ENCODE measurements around the gene KIF1A.

KIF1A gene

DNA sequence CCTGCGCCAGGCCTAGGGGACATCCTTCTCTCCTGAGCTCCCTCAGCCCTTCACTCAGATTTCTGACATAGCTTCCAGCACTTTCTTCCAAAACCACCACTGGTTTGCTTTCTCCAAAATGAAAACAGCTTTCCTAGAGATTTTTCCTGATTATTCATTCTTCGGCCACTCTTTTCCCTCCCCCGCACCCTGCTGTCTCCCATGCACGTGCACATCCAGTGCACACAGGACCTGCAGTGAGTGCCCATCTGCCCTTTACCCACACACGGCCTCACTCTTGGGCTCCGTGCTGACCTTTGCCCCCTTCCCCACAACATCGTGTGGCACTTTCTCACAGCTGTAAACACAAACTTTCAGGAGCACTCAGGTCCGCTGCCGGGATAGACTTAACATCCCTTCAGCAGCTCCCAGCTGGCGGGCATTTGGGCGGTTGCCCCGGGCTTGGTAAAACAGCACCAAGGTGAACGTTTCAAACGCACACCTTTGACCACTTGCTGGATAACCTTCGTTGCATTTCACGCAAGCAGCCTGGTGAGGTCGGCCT is 25.8 kb downstream of the KIF1A start:
- Histone ChIP-seq H3K4me3 (no peak overlapping the region), H3K27ac (no peak overlapping the region)
- TF ChIP-seq, protein P1, sequence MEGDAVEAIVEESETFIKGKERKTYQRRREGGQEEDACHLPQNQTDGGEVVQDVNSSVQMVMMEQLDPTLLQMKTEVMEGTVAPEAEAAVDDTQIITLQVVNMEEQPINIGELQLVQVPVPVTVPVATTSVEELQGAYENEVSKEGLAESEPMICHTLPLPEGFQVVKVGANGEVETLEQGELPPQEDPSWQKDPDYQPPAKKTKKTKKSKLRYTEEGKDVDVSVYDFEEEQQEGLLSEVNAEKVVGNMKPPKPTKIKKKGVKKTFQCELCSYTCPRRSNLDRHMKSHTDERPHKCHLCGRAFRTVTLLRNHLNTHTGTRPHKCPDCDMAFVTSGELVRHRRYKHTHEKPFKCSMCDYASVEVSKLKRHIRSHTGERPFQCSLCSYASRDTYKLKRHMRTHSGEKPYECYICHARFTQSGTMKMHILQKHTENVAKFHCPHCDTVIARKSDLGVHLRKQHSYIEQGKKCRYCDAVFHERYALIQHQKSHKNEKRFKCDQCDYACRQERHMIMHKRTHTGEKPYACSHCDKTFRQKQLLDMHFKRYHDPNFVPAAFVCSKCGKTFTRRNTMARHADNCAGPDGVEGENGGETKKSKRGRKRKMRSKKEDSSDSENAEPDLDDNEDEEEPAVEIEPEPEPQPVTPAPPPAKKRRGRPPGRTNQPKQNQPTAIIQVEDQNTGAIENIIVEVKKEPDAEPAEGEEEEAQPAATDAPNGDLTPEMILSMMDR (IDR thresholded peaks at IDR 0.05), result no peak
- DNase-seq (ENCODE audit: low spot score), result no peak

DNA sequence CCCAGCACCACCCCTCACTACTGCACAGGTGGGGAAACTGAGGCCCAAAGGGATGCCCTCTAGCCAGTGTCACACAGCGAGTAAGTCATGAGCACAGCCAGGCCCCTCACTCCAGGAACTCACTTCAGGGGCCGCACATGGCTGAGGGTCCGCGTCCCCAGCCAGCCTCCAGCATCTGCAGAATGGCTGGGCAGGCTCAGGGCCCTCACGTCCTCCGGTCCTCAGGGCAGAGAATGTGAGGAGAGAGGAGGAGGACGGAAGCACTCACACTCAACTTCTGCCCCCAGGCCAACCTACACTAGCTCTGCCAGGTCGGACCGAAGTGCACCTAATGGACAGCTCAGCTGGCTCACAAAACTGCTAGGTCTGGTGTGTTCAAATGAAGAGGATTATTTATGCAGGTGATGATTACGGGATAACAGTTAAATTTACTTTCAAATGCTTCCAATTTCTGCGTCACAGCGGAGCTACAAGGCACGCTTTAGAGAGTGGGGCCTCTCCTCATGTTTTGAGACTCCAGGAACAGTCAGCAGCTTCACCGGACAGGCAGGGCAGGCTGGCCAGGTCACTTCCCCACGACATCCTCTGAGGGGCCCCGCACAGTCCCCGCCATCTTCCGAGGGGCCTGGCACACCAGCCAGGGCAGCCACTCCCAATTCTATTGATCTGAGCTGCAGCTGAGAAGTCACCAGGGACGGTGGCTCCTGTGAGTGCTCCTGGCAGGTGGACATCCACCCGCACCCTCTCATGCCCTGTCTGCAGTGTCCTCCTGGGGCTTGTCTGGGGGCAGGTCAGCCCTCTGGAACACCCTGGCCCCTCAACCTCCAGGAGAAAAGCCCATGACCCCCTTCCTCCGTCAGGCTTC is 26.5 kb downstream of the KIF1A start:
- TF ChIP-seq, protein P1 (IDR thresholded peaks at IDR 0.05), result no peak
- DNase-seq (ENCODE audit: low spot score), result no peak
- H3K27ac ChIP-seq, result no peak overlapping the region

GRCh38 chr2:240792629-240793312 is 27.2 kb downstream of the KIF1A start:
- TF ChIP-seq, protein P1 (IDR thresholded peaks at IDR 0.05), result no peak
- no peak overlapping the region for H3K4me3 ChIP-seq
- DNase-seq (ENCODE audit: low spot score), result no peak
- H3K27ac ChIP-seq, result no peak overlapping the region

More for the DNA sequence above, 26.5 kb downstream of the KIF1A start:
- no peak overlapping the region for H3K4me3 ChIP-seq

- DNase-seq (ENCODE audit: low spot score), result no peak
- TF ChIP-seq, protein P1 (IDR thresholded peaks at IDR 0.05), result no peak
- Histone ChIP-seq H3K27ac (no peak overlapping the region), H3K4me3 (no peak overlapping the region)
Measured at GRCh38 chr2:240791821-240792628, 28.0 kb downstream of the KIF1A start.

DNA sequence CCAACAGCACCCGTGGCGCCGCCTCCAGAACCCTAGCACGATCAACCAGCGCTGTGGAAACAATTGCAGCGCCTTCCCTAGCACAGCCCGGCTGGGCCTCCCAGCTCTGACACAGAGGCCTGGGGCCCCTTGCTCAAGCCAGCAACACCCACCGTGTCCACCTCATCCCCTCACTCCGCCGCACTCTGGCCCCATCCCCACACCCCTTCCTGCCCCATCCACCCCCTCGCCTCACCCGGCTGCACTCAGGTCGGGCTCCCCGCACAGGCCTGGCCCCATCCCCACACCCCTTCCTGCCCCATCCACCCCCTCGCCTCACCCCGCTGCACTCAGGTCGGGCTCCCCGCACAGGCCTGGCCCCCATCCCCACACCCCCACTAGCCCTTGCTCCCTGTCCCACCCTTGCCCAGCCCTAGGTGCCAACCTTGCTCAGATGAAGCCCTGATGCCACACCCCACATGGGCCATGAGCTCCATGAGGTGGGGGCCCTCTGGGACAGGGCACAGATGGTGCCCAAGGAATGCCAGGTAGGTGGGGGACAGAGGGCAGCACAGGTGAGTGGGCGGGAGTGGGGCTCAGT is 28.7 kb downstream of the KIF1A start:
- no peak for DNase-seq (ENCODE audit: low spot score)
- no peak overlapping the region for H3K27ac ChIP-seq

More for the DNA sequence above, 28.7 kb downstream of the KIF1A start:
- TF ChIP-seq, protein P1 (IDR thresholded peaks at IDR 0.05), result no peak
- H3K4me3 ChIP-seq, result no peak overlapping the region

Data from coronary artery (tissue), 2 donors.